HFF-Myc (cell line): ENCODE data around the gene PCK2.
A peak's percentile ranks its signal among the peaks of the same experiment; 100 is the strongest.

Experiments used
- DNase-seq: peaks from one replicate; pipeline ENCODE4 v3.0.0-alpha.2; 2011; ENCODE audit warnings: low read depth; ENCODE audit errors: extremely low read depth
- H3K4me3 ChIP-seq: replicated peaks from 2 replicates; pipeline ENCODE4 v1.5.1; 2011; ENCODE audit warnings: low read depth, mild to moderate bottlenecking, control low read depth, low read length
- TF ChIP-seq, protein P1 (sequence below): IDR thresholded peaks from 2 replicates; pipeline ENCODE4 v1.5.1; 2012; ENCODE audit warnings: mild to moderate bottlenecking, low read depth, low read length, control low read depth; ENCODE audit errors: missing control alignments

The PCK2 gene

DNA sequence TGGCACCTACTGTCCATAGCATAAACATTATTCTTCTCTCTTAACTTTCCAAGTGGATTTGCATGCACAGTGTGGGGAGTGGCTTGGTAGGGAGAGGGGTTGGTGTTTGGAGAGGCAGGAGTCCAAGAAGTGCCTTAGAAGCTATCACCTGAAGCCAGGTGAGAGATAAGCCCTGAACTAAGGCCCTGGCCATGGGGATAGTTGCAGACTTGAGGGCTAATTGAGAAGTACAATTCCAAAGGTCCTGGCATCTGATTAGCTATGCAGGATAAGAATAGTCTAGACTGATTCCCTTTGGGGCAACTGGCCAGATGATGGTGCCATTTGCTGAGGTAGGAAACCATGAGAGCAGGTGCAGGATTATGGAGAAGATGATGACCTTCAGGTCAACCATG is 2.0 kb upstream of the PCK2 start:
- no peak overlapping the region for H3K4me3 ChIP-seq
- no peak for DNase-seq
- TF ChIP-seq, protein P1, sequence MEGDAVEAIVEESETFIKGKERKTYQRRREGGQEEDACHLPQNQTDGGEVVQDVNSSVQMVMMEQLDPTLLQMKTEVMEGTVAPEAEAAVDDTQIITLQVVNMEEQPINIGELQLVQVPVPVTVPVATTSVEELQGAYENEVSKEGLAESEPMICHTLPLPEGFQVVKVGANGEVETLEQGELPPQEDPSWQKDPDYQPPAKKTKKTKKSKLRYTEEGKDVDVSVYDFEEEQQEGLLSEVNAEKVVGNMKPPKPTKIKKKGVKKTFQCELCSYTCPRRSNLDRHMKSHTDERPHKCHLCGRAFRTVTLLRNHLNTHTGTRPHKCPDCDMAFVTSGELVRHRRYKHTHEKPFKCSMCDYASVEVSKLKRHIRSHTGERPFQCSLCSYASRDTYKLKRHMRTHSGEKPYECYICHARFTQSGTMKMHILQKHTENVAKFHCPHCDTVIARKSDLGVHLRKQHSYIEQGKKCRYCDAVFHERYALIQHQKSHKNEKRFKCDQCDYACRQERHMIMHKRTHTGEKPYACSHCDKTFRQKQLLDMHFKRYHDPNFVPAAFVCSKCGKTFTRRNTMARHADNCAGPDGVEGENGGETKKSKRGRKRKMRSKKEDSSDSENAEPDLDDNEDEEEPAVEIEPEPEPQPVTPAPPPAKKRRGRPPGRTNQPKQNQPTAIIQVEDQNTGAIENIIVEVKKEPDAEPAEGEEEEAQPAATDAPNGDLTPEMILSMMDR: no peak

DNA sequence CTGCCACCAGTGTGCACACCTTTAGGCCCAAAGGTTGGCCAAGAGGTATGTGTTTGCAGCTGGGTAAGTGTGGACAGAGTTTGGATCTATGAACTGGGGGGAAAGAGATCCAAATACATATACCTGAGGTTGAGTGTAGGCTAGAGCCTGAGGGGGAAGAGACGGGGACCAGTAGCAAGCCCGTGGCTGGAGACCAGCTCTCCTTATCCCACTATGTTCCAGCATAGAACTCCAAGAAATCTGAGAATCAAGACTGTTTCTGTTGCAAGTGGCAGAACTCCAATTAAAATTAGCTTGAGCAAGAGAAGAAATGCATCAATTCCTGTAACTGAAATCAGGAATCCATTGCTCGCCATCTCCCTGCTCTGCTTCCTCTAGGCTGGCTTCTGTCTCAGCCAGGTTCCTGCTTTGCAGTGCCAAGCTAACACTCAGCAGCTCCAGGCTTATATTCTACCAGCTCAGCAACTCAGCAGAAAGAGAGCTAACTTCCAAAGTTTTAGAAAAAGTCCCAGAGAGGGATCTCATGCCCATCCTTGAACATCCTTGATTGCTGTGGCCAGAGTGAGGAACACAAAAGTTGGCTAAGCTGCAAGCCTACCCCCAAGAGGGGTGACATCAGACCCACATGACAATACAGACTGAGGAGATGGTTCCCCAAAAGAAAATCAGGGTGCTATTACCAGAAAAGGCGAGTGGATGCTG is 1.5 kb upstream of the PCK2 start:
- DNase-seq: no peak
- H3K4me3 ChIP-seq: no peak overlapping the region
- TF ChIP-seq, protein P1: no peak

DNA sequence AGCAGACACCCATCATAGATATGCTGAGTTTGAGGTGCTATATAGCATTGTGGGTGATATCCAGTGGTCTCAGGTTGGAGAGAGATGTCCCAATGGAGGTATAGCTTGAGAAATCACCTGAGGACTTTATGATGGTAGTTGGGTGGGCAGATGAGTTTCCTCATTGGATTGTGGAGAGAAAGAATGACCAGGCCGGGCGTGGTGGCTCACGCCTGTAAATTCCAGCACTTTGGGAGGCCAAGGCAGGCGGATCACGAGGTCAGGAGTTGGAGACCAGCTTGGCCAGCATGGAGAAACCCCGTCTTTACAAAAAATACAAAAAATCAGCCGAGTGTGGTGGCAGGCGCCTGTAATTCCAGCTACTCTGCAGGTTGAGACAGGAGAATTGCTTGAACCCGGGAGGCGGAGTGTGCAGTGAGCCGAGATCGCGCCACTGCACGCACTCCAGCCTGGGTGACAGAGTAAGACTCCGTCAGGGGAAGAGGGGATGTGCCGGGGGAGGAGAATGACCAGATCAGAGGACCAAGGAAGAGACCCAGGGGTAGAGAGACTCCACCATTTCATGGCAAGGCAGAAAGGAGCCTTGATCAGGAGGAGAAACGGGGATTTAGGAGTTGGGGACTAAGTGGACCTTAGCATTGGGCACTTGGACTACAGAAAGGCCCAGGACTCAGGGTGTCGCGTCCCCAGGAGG is 757 bp upstream of the PCK2 start:
- TF ChIP-seq, protein P1: no peak
- no peak overlapping the region; the same call in 1 of the 2 replicates for H3K4me3 ChIP-seq

DNA sequence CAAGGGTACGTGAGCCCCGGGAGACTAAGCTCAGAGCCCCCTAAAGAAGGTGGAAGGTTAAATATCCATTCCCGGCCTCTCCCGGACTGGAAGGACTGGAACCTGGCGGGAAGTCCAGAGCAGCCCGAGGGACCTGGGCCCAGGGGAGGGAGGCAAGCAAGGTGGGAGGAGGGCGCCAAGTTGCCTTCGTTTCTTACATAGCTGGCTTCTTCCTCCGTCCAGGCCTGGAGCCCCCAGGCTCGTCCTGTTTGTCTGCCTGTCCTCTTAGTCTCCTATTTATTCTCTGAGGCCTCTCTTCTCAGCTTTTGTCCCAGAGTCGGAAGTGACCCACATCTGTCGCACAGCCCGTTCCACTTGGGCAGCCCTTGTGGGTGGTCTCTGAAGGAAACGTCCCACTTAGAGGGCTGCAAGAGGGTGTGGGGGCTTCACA is 745 bp downstream of the PCK2 start:
- TF ChIP-seq, protein P1: no peak
- no peak for DNase-seq
- peak overlapping the region; percentile 89 for H3K4me3 ChIP-seq

More for the DNA sequence above, 757 bp upstream of the PCK2 start:
- no peak for DNase-seq

DNA sequence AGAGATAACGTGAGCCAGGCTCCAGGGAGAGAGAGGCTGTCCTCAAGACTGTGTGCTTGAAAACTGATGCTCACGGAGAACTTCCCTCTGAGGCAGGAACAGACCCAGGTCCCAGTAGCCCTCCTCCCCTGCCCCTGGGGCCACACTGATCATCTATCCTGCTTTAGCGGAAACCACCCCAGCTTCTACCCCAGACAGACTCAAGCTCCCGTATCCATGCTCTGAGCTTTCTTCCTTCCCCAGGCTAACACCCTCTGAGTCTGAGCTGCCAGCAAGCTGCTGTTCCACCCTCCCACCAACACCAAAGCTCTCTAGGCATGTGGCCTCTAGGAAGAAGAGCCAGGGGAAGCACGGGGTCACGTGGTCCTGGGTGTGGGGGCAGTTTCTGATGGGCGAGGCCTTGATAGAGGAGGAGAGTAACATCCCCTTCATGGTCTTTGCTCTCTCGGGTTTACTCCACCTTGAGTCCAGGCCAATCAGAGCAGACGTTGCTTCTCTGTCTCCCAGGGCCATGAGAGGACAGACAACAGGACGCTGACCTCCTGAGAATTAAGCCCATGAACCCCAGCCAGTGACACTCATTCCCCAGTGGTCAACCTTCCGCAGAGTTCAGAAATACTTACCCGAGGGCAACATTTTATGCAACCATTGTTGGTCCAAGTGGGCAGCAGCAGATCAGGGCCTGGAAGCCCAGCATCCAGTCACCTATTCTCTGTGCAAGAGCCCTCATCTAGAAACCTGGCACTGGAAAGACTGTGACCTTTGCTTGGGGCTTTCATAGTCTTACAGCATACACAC is 1.4 kb downstream of the PCK2 start:
- peak overlapping the region; percentile 89 for H3K4me3 ChIP-seq
- TF ChIP-seq, protein P1: no peak
- peak; percentile 38 for DNase-seq

DNA sequence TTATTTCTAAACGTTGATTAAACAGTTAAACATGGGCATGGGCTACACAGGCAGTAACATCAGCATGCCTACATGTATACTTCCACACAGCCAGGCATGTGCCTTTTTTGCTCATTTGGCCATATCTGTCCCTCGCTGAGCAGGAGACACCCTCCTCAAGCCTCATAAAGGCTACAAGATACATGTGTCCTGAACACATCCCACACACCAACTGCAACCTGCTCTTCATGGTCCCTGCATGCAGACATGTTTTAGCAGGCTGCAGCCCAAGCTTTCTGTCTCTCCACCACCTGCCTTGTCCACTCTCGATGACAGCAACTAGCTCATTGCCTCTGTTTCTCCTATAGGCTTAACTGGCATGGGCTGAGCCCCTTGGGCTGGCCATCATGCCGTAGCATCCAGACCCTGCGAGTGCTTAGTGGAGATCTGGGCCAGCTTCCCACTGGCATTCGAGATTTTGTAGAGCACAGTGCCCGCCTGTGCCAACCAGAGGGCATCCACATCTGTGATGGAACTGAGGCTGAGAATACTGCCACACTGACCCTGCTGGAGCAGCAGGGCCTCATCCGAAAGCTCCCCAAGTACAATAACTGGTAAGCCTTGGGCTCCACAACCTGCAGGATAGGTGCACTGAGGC is 2.6 kb downstream of the PCK2 start:
- TF ChIP-seq, protein P1: no peak
- no peak for DNase-seq
- H3K4me3 ChIP-seq: no peak overlapping the region
